ENCODE measurements around the gene CDC42BPA.
"Not testable (repeated sequence)": the region's sequence is repeated elsewhere in the genome, so short reads cannot be mapped to it uniquely, and the experiment has no call there.

The CDC42BPA gene

GRCh38 chr1:227124473-227124872 lies 193.8 kb downstream of the CDC42BPA start:
- Histone ChIP-seq H3K4me3 (no peak overlapping the region), H3K9ac (no peak overlapping the region), H3K27me3 (no peaks in the 10 kb centered on the region), H3K4me1 (peaks cover 6% of the 10 kb centered on the region), H3K4me2 (no peak overlapping the region), H3K27ac (no peak overlapping the region), H4K20me1 (no peaks in the 10 kb centered on the region), H3K9me3 (no peaks in the 10 kb centered on the region), H3K36me3 (no peaks in the 10 kb centered on the region)
- TF ChIP-seq Cebpa-rat (IDR thresholded peaks at IDR 0.05): no peak

- no peak for TF ChIP-seq Cebpa-rat (IDR thresholded peaks at IDR 0.05)
- H3K9ac ChIP-seq: no peak overlapping the region
- H3K4me1 ChIP-seq: peaks cover under 1% of the 10 kb centered on the region; the same call in 1 of the 2 replicates
- H3K27ac ChIP-seq: no peak overlapping the region
- H3K9me3 ChIP-seq: no peaks in the 10 kb centered on the region
- no peak overlapping the region for H3K4me3 ChIP-seq
- H4K20me1 ChIP-seq: no peaks in the 10 kb centered on the region
- H3K4me2 ChIP-seq: no peak overlapping the region
- H3K36me3 ChIP-seq: no peaks in the 10 kb centered on the region
- H3K27me3 ChIP-seq: no peaks in the 10 kb centered on the region
Measured at GRCh38 chr1:227120826-227121225, 197.5 kb downstream of the CDC42BPA start.

GRCh38 chr1:227112538-227112937 lies 205.8 kb downstream of the CDC42BPA start:
- Histone ChIP-seq H3K36me3 (peaks cover 4% of the 10 kb centered on the region; the same call in 1 of the 2 replicates), H3K27ac (no peak overlapping the region), H3K4me3 (no peak overlapping the region), H3K4me1 (no peaks in the 10 kb centered on the region), H3K4me2 (no peak overlapping the region), H3K27me3 (no peaks in the 10 kb centered on the region), H3K9me3 (no peaks in the 10 kb centered on the region), H4K20me1 (no peaks in the 10 kb centered on the region), H3K9ac (no peak overlapping the region)
- TF ChIP-seq Cebpa-rat (IDR thresholded peaks at IDR 0.05): no peak

- H4K20me1 ChIP-seq: no peaks in the 10 kb centered on the region
- H3K4me3 ChIP-seq: no peak overlapping the region
- H3K27me3 ChIP-seq: no peaks in the 10 kb centered on the region
- H3K9me3 ChIP-seq: peaks cover 4% of the 10 kb centered on the region; the same call in 1 of the 2 replicates
- H3K27ac ChIP-seq: no peak overlapping the region
- no peak overlapping the region for H3K4me2 ChIP-seq
- no peak overlapping the region for H3K9ac ChIP-seq
- peaks cover 4% of the 10 kb centered on the region; the same call in 1 of the 2 replicates for H3K36me3 ChIP-seq
- no peak for TF ChIP-seq Cebpa-rat (IDR thresholded peaks at IDR 0.05)
- H3K4me1 ChIP-seq: no peaks in the 10 kb centered on the region
Measured at GRCh38 chr1:227111782-227112181, 206.5 kb downstream of the CDC42BPA start.

GRCh38 chr1:227105291-227105690 lies 213.0 kb downstream of the CDC42BPA start:
- H3K27me3 ChIP-seq, H4K20me1 ChIP-seq, H3K4me2 ChIP-seq, H3K4me1 ChIP-seq, H3K4me3 ChIP-seq, H3K9me3 ChIP-seq, H3K36me3 ChIP-seq, H3K27ac ChIP-seq, H3K9ac ChIP-seq: not testable (repeated sequence)

GRCh38 chr1:227102056-227102455 lies 216.2 kb downstream of the CDC42BPA start:
- Histone ChIP-seq H3K36me3 (peaks cover 8% of the 10 kb centered on the region), H3K4me3 (no peak overlapping the region)
- no peak for TF ChIP-seq Cebpa-rat (IDR thresholded peaks at IDR 0.05)

GRCh38 chr1:227094249-227094966 lies 223.9 kb downstream of the CDC42BPA start:
- Histone ChIP-seq H3K4me1 (no peaks in the 10 kb centered on the region), H3K4me2 (no peak overlapping the region), H3K9me3 (no peaks in the 10 kb centered on the region), H4K20me1 (no peaks in the 10 kb centered on the region), H3K36me3 (peaks cover 9% of the 10 kb centered on the region), H3K4me3 (no peak overlapping the region), H3K27me3 (no peaks in the 10 kb centered on the region; the same call in 1 of the 2 replicates), H3K27ac (no peak overlapping the region), H3K9ac (no peak overlapping the region)
- no peak for TF ChIP-seq Cebpa-rat (IDR thresholded peaks at IDR 0.05)

More at GRCh38 chr1:227102056-227102455, 216.2 kb downstream of the CDC42BPA start:
- Histone ChIP-seq H3K9ac (no peak overlapping the region), H3K4me2 (no peak overlapping the region), H3K27ac (no peak overlapping the region), H3K27me3 (no peaks in the 10 kb centered on the region), H3K9me3 (no peaks in the 10 kb centered on the region), H3K4me1 (no peaks in the 10 kb centered on the region), H4K20me1 (no peaks in the 10 kb centered on the region)

- H3K9me3 ChIP-seq: no peaks in the 10 kb centered on the region
- H3K4me3 ChIP-seq: no peak overlapping the region
- no peak overlapping the region for H3K9ac ChIP-seq
- H3K4me1 ChIP-seq: no peaks in the 10 kb centered on the region
- H3K36me3 ChIP-seq: peaks cover 9% of the 10 kb centered on the region
- H3K27ac ChIP-seq: no peak overlapping the region
- no peaks in the 10 kb centered on the region for H4K20me1 ChIP-seq
- no peak for TF ChIP-seq Cebpa-rat (IDR thresholded peaks at IDR 0.05)
- H3K4me2 ChIP-seq: no peak overlapping the region
- H3K27me3 ChIP-seq: no peaks in the 10 kb centered on the region; the same call in 1 of the 2 replicates
Measured at GRCh38 chr1:227093309-227093708, 225.0 kb downstream of the CDC42BPA start.

- Histone ChIP-seq H3K9me3 (no peaks in the 10 kb centered on the region), H3K9ac (no peak overlapping the region), H4K20me1 (no peaks in the 10 kb centered on the region), H3K27me3 (no peaks in the 10 kb centered on the region; the same call in 1 of the 2 replicates), H3K4me3 (no peak overlapping the region), H3K4me2 (no peak overlapping the region), H3K36me3 (peaks cover 9% of the 10 kb centered on the region), H3K4me1 (no peaks in the 10 kb centered on the region), H3K27ac (no peak overlapping the region)
- TF ChIP-seq Cebpa-rat (IDR thresholded peaks at IDR 0.05): no peak
Measured at GRCh38 chr1:227092069-227092468, 226.2 kb downstream of the CDC42BPA start.

GRCh38 chr1:227086636-227087035 lies 231.7 kb downstream of the CDC42BPA start:
- H3K27ac ChIP-seq: no peak overlapping the region
- no peaks in the 10 kb centered on the region for H3K27me3 ChIP-seq
- H3K9me3 ChIP-seq: peaks cover 23% of the 10 kb centered on the region
- no peak overlapping the region for H3K4me2 ChIP-seq
- TF ChIP-seq Cebpa-rat (IDR thresholded peaks at IDR 0.05): no peak
- H3K4me1 ChIP-seq: no peaks in the 10 kb centered on the region
- H3K4me3 ChIP-seq: no peak overlapping the region
- H4K20me1 ChIP-seq: no peaks in the 10 kb centered on the region
- H3K9ac ChIP-seq: no peak overlapping the region
- peaks cover 17% of the 10 kb centered on the region for H3K36me3 ChIP-seq

Data from BLaER1 (cell line).